Measurements from ENCODE around the gene WDR83. TPM values are rescaled to one million over a fixed set of nuclear protein-coding genes. Genes with fewer than 3 reads are reported as not detected.
"Not testable (repeated sequence)": the region's sequence is repeated elsewhere in the genome, so short reads cannot be mapped to it uniquely, and the experiment has no call there.

WDR83 gene, protein sequence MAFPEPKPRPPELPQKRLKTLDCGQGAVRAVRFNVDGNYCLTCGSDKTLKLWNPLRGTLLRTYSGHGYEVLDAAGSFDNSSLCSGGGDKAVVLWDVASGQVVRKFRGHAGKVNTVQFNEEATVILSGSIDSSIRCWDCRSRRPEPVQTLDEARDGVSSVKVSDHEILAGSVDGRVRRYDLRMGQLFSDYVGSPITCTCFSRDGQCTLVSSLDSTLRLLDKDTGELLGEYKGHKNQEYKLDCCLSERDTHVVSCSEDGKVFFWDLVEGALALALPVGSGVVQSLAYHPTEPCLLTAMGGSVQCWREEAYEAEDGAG
- total RNA-seq = 10 to 100 TPM; 18.8 to 26.2 TPM
- polyA plus RNA-seq (2013, experiment 1 of 2) = 12.9 TPM
- polyA plus RNA-seq (2013, experiment 2 of 2) = 16.6 TPM
- long read RNA-seq, experiment 1, partial matches to known transcripts = 6 of 9 reads
- long read RNA-seq, experiment 1, other reads (novel, unspliced or antisense) = 1 of 9 reads
- long read RNA-seq, experiment 2, transcript WDR83-201 (11 exons, 1,457 nt) = major isoform, 30 of 45 reads
- long read RNA-seq, experiment 2, partial matches to known transcripts = 10 of 45 reads
- long read RNA-seq, experiment 2, other reads (novel, unspliced or antisense) = 5 of 45 reads
- long read RNA-seq, experiment 3, transcript WDR83-201 (11 exons, 1,457 nt) = major isoform, 67 of 102 reads
- long read RNA-seq, experiment 3, partial matches to known transcripts = 16 of 102 reads
- long read RNA-seq, experiment 3, other reads (novel, unspliced or antisense) = 15 of 102 reads
- long read RNA-seq, experiment 4, transcript WDR83-201 (11 exons, 1,457 nt) = major isoform, 56 of 137 reads
- long read RNA-seq, experiment 4, partial matches to known transcripts = 55 of 137 reads
- long read RNA-seq, experiment 4, other reads (novel, unspliced or antisense) = 20 of 137 reads

DNA sequence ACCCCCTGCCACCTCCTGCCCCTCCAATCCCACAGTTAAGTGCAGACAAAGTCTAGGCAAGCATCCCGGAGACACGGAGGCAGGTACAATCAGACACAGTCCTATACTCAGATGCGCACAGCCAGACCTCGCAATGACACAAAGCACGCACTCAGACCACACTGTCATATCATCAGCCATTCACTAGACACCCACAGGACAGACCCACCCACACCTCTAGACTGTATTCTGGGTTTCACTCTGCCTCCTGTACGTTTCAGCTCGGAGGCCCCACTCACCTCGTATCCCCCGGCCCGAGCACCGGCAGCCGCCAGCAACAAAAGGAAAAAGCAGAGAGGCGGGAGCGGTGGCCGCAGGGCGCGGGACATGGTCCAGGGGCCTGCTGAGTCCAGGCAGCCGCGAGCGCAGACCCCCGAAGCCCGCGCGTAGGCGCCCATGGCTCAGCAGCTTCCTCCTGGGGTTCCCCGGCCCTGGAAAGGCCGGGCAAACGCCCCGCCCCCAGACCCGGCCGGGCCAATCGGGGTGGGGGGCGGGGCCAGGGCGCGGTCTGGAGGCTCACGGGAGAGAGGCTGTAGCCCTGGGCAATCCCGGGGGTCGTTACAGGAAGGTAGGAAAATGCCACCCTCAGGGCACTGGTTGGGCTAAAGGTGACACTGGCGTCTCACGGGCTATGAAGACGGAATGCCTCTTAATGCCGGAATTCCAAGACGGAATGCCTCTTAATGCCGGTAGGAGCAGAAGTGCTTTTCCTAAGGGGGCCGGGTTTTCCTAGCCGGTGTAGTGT lies at the start of gene WDR83, which contains the start of gene MAN2B1:
TSS of gene WDR83 (plus strand) at position 543 of the 784 bp plus-strand sequence. CDS start 2,984 bp downstream, outside the sequence.
TSS of gene MAN2B1 (minus strand) at position 478 of the 784 bp plus-strand sequence. CDS start at position 437, 41 bp downstream.
- peak; percentile 21 for TF ChIP-seq CTCF (conservative IDR thresholded peaks at IDR 0.05)
- H3K27me3 Mint-ChIP-seq (ENCODE audit: insufficient read depth) = no peaks in the 10 kb centered on the region

GRCh38 chr19:12617646-12618045 lies 49.0 kb upstream of the WDR83 start:
- H3K36me3 ChIP-seq (ENCODE audit: control insufficient read depth, insufficient read depth, low read length) = peaks cover 56% of the 10 kb centered on the region
- no peak overlapping the region for H3K4me3 ChIP-seq (ENCODE audit: low read length)
- Mint-ChIP-seq H3K27me3 (ENCODE audit: insufficient read depth) (no peaks in the 10 kb centered on the region), H3K27ac (no peak overlapping the region), H3K4me3 (no peak overlapping the region), H3K9me3 (peaks cover 36% of the 10 kb centered on the region), H3K4me1 (no peaks in the 10 kb centered on the region), H3K36me3 (ENCODE audit: low read depth) (peaks cover 63% of the 10 kb centered on the region)
- H3K27me3 ChIP-seq (ENCODE audit: control insufficient read depth, insufficient read depth, low read length, poor library complexity, severe bottlenecking) = no peaks in the 10 kb centered on the region
- H3K9me3 ChIP-seq (ENCODE audit: control insufficient read depth, low read length) = peaks cover 18% of the 10 kb centered on the region
- DNase-seq = no peak
- TF ChIP-seq CTCF (conservative IDR thresholded peaks at IDR 0.05) = no peak
- peaks cover 4% of the 10 kb centered on the region for H3K4me1 ChIP-seq (ENCODE audit: control insufficient read depth, insufficient read depth, low read length)
- WGBS, 2 experiments (ENCODE audit: insufficient coverage in 1 of 2, insufficient read length in 1 of 2) = 90 to 95% methylated on average over 3 to 4 of the region's 4 CpGs
- no peak overlapping the region for H3K9ac ChIP-seq (ENCODE audit: extremely low read depth, low read length, poor library complexity, severe bottlenecking)
- H3K27ac ChIP-seq (ENCODE audit: low read depth, low read length) = no peak overlapping the region

More for the DNA sequence above, at the start of gene WDR83, which contains the start of gene MAN2B1:
- H3K4me1 ChIP-seq (ENCODE audit: control insufficient read depth, insufficient read depth, low read length) = no peaks in the 10 kb centered on the region
- H3K9ac ChIP-seq (ENCODE audit: extremely low read depth, low read length, poor library complexity, severe bottlenecking) = peak within 1 kb of the TSS; percentile 76
- H3K27ac ChIP-seq (ENCODE audit: low read depth, low read length) = no peak within 1 kb of the TSS
- Mint-ChIP-seq H3K4me1 (peaks cover 22% of the 10 kb centered on the region), H3K4me3 (peak within 1 kb of the TSS; percentile 96), H3K36me3 (ENCODE audit: low read depth) (peaks cover 19% of the 10 kb centered on the region), H3K27ac (peak within 1 kb of the TSS; percentile 95), H3K9me3 (no peaks in the 10 kb centered on the region)
- no peaks in the 10 kb centered on the region for H3K9me3 ChIP-seq (ENCODE audit: control insufficient read depth, low read length)
- peak within 1 kb of the TSS; percentile 91 for H3K4me3 ChIP-seq (ENCODE audit: low read length)
- peak; percentile 95 for DNase-seq
- no peaks in the 10 kb centered on the region for H3K27me3 ChIP-seq (ENCODE audit: control insufficient read depth, insufficient read depth, low read length, poor library complexity, severe bottlenecking)
- 4 to 13% methylated on average over 19 to 46 of the region's 46 CpGs for WGBS, 2 experiments (ENCODE audit: insufficient coverage in 1 of 2, insufficient read length in 1 of 2)
- peaks cover 33% of the 10 kb centered on the region for H3K36me3 ChIP-seq (ENCODE audit: control insufficient read depth, insufficient read depth, low read length)

GRCh38 chr19:12621253-12622024 lies 45.2 kb upstream of the WDR83 start:
- peaks cover 71% of the 10 kb centered on the region for H3K36me3 Mint-ChIP-seq (ENCODE audit: low read depth)
- peaks cover 64% of the 10 kb centered on the region for H3K36me3 ChIP-seq (ENCODE audit: control insufficient read depth, insufficient read depth, low read length)
- not testable (repeated sequence) for H3K4me3 Mint-ChIP-seq; H3K27ac Mint-ChIP-seq; H3K27ac ChIP-seq (ENCODE audit: low read depth, low read length); H3K4me1 Mint-ChIP-seq; H3K27me3 Mint-ChIP-seq (ENCODE audit: insufficient read depth); H3K4me1 ChIP-seq (ENCODE audit: control insufficient read depth, insufficient read depth, low read length); H3K27me3 ChIP-seq (ENCODE audit: control insufficient read depth, insufficient read depth, low read length, poor library complexity, severe bottlenecking); DNase-seq
- peaks cover 56% of the 10 kb centered on the region for H3K9me3 ChIP-seq (ENCODE audit: control insufficient read depth, low read length)
- 53 to 97% methylated on average over 8 to 21 of the region's 26 CpGs for WGBS, 2 experiments (ENCODE audit: insufficient coverage in 1 of 2, insufficient read length in 1 of 2)
- peak overlapping the region; percentile 26 for H3K9ac ChIP-seq (ENCODE audit: extremely low read depth, low read length, poor library complexity, severe bottlenecking)
- H3K9me3 Mint-ChIP-seq = peaks cover 72% of the 10 kb centered on the region
- H3K4me3 ChIP-seq (ENCODE audit: low read length) = peak overlapping the region; percentile 72

Data from endodermal cell (in vitro differentiated cells).